Neutrophil (primary cell): ENCODE data around the gene WDR64.

Experiments used
- H3K27ac ChIP-seq: fragments of 200-600 bp; sonication (generic); 2 replicates; pipeline ENCODE4 v1.5.1; 2016; ENCODE audit warnings: mild to moderate bottlenecking, moderate library complexity
- H3K27me3 ChIP-seq: fragments of 200-600 bp; sonication (generic); 2 replicates; pipeline ENCODE4 v1.6.0; 2016; ENCODE audit warnings: mild to moderate bottlenecking
- H3K36me3 ChIP-seq: fragments of 200-600 bp; sonication (generic); 2 replicates; pipeline ENCODE4 v1.5.1; 2017
- H3K4me1 ChIP-seq, 2 experiments: fragments of 200-600 bp in 1 of 2; sonication (generic) in 1 of 2; 1 replicate in 1 of 2; 2 replicates in 1 of 2; pipeline versions ENCODE4 v1.5.1 to v1.6.1; 2013 to 2016; ENCODE audit warnings: low read depth in 1 of 2, low read length in 1 of 2, mild to moderate bottlenecking in 1 of 2, moderate library complexity in 1 of 2; ENCODE audit not compliant: control insufficient read depth in 1 of 2, insufficient read depth in 1 of 2
- H3K4me3 ChIP-seq, 2 experiments: fragments of 200-600 bp in 1 of 2; sonication (generic) in 1 of 2; 1 replicate in 1 of 2; 2 replicates in 1 of 2; pipeline ENCODE4 v1.5.1; 2013 to 2016; ENCODE audit warnings: low read depth in 1 of 2, low read length in 1 of 2, mild to moderate bottlenecking in 1 of 2, moderate library complexity in 1 of 2
- H3K9me3 ChIP-seq: fragments of 200-600 bp; sonication (generic); 2 replicates; pipeline ENCODE4 v1.5.1; 2016
- TF ChIP-seq, protein P1 (sequence below): fragments of 200-600 bp; sonication (generic); IDR thresholded peaks from 2 replicates; pipeline ENCODE4 v1.5.1; 2016; ENCODE audit warnings: antibody characterized with exemption

WDR64 gene

DNA sequence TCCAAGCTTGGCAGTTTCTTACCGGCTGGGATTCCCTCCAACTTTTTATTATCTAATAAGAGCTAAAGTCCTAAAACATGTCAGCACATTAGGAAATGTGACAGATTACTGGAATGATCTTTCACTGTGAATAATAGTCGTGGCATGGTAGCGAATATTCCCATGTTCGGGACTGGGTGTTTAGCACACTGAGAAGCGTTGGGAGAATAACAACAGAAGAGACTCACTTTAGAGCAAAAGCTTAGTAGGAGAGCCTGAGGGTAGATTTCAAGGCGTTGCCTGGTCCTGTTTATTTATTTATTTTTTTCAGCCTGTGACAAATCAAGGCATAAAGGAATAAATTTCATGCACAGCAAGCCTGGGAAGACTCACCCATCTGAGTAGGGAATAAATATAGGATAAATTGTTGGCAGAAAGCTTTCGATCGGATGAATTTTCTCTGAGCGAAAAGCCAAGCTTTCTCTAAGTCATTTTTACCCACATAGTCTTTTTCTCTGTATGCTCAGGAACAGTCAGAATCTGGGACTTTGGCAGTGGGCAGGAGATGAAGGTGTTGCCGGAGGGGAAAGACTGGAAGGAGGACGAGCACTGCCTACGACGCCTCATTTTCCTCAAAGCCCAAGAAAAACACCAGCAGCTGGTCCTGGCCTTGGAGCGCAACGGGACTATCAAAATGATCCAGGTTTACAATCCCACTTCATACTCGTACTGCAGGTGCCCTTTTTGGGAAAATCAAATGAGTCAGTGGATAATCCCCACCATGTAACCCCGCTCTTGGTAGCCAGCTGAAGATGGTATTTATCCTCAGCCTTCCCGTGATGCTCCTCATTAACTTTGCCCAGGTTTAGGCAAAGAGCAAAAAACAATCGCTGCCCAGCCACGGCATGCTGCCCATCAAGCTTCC is 97.2 kb downstream of the WDR64 start:
- no peaks in the 10 kb centered on the region for H3K27me3 ChIP-seq
- H3K4me1 ChIP-seq: no peaks in the 10 kb centered on the region
- TF ChIP-seq, protein P1, sequence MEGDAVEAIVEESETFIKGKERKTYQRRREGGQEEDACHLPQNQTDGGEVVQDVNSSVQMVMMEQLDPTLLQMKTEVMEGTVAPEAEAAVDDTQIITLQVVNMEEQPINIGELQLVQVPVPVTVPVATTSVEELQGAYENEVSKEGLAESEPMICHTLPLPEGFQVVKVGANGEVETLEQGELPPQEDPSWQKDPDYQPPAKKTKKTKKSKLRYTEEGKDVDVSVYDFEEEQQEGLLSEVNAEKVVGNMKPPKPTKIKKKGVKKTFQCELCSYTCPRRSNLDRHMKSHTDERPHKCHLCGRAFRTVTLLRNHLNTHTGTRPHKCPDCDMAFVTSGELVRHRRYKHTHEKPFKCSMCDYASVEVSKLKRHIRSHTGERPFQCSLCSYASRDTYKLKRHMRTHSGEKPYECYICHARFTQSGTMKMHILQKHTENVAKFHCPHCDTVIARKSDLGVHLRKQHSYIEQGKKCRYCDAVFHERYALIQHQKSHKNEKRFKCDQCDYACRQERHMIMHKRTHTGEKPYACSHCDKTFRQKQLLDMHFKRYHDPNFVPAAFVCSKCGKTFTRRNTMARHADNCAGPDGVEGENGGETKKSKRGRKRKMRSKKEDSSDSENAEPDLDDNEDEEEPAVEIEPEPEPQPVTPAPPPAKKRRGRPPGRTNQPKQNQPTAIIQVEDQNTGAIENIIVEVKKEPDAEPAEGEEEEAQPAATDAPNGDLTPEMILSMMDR: no peak
- H3K9me3 ChIP-seq: no peaks in the 10 kb centered on the region
- no peak overlapping the region for H3K27ac ChIP-seq
- no peaks in the 10 kb centered on the region for H3K36me3 ChIP-seq
- no peak overlapping the region for H3K4me3 ChIP-seq

DNA sequence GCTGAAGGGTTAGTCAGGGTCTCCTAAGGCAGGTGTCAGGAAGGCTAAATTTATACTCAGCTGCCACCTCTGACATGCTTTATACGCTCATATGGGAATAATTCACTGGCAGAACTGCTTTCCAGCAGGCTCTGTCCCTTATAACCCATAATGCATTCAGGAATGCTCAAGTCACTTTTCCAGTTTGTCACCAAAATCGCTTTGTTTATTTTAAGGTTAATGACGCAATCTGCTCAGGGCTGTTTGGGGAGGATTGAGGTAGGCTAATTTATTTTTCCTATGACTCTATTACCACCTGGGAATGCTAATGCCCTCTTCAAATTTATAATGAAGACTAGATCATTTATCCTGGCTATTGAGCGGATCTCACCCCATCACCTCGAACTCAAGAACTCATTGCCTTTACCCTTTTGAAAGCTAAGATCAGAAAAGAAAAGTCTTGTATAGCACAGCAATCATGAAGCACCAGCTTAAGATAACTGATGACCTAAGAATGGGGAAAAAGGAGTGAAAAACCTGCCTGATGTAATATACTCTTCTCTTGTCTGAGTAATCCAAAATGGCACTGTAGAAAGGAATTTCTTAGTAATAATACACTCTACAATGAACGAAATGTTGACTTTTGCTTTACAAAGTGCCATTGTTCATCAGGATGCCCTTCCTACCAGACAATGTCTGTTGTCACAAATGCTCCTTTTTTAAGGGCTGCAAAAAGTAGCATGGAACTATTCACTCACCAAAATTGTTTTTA is 98.0 kb downstream of the WDR64 start:
- TF ChIP-seq, protein P1: no peak
- Histone ChIP-seq H3K36me3 (no peaks in the 10 kb centered on the region), H3K9me3 (no peaks in the 10 kb centered on the region), H3K4me1 (no peaks in the 10 kb centered on the region), H3K4me3 (no peak overlapping the region), H3K27ac (no peak overlapping the region), H3K27me3 (no peaks in the 10 kb centered on the region)

DNA sequence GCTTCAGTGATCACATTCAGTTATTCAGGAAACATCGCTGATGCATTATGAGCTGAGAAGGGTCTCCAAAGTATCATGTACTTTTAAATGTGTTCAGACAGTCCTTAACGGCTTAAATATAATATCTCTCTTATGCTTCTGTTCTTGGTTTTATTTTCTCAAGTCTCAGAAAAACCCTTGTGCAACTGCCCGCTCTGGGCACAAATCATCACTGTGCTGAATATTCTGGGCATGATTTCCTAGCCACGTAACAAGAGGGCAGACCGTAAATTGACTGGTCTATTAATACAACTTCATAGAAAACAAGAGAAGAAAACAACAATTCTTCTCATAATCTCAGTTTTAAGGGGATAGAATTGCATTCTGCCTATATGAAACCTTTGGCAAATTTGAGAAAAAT is 99.4 kb downstream of the WDR64 start:
- Histone ChIP-seq H3K4me1 (no peaks in the 10 kb centered on the region), H3K27me3 (no peaks in the 10 kb centered on the region), H3K4me3 (no peak overlapping the region), H3K36me3 (no peaks in the 10 kb centered on the region), H3K27ac (no peak overlapping the region), H3K9me3 (no peaks in the 10 kb centered on the region)
- TF ChIP-seq, protein P1: no peak

DNA sequence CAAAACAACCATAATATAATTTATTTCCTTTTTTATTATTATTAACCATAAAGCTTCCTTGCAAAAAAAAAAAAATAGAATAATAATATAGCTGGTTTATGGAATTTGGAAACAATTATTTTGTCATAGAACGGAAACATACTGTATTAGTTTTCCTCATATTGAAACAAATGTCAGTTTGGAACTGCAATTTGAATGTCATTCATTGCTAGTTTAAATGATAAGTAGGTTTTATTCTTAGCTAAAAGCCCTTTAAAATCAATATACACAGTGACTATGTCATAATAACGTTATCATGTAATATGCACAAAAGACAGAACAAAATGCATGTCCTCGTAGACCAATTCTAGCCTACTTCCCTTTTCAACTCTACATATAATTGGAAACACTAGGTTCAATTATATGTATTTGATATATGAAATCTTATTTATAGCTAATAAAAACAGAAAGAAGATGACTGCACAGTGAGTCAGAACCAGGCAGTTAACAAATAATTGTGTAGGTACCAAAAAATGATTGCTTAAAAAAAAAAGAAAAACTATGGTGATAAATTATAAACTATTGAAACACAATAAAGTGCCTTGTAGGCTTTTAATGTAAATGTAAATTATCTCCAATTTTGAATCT is 110.7 kb downstream of the WDR64 start:
- Histone ChIP-seq H3K27ac (no peak overlapping the region), H3K4me1 (no peaks in the 10 kb centered on the region), H3K9me3 (no peaks in the 10 kb centered on the region), H3K36me3 (no peaks in the 10 kb centered on the region), H3K4me3 (no peak overlapping the region), H3K27me3 (no peaks in the 10 kb centered on the region)
- TF ChIP-seq, protein P1: no peak

DNA sequence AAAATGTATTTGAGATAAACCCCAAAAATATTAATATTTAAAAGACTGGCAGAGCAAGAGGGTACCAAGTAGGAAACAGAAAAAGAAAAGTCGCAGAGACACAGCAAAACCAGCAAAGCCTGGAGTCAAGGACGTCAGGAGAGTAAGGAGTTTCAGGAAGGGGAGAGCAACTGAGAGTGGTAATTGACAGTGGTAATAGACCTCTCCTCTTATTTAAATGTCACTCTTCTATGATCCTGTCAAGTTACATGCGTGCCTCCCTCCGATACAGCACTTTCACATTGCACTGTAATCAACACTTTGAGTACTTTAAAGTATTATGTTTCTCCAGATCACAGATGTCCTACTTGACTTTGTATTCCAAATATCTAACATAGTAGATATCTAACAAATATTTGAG is 113.3 kb downstream of the WDR64 start:
- Histone ChIP-seq H3K27me3 (no peaks in the 10 kb centered on the region), H3K27ac (no peak overlapping the region)
- TF ChIP-seq, protein P1: no peak

More for the DNA sequence above, 113.3 kb downstream of the WDR64 start:
- Histone ChIP-seq H3K36me3 (no peaks in the 10 kb centered on the region), H3K4me1 (no peaks in the 10 kb centered on the region), H3K9me3 (no peaks in the 10 kb centered on the region), H3K4me3 (no peak overlapping the region)
